Skeletal muscle satellite cell (primary cell): ENCODE measurements around the gene NUP205.
"Not testable (repeated sequence)": the region's sequence is repeated elsewhere in the genome, so short reads cannot be mapped to it uniquely, and the experiment has no call there.

Experiments used
- H3K27me3 ChIP-seq: 2 replicates; pipeline ENCODE4 v1.7.0; 2013; ENCODE audit warnings: low read length; ENCODE audit not compliant: control insufficient read depth, insufficient read depth
- H3K36me3 ChIP-seq: 2 replicates; pipeline ENCODE4 v1.7.0; 2013; ENCODE audit warnings: mild to moderate bottlenecking, control low read depth, low read length; ENCODE audit not compliant: insufficient read depth
- H3K4me1 ChIP-seq: 2 replicates; pipeline ENCODE4 v1.7.0; 2013; ENCODE audit warnings: low read length; ENCODE audit not compliant: control insufficient read depth, insufficient read depth
- H3K4me2 ChIP-seq: 2 replicates; pipeline ENCODE4 v1.7.0; 2013; ENCODE audit warnings: mild to moderate bottlenecking, low read length
- H3K4me3 ChIP-seq: 2 replicates; pipeline ENCODE4 v1.7.0; 2013; ENCODE audit warnings: low read length
- H3K9ac ChIP-seq: 2 replicates; pipeline ENCODE4 v1.7.0; 2013; ENCODE audit warnings: mild to moderate bottlenecking, low read depth, low read length, moderate library complexity
- H3K9me3 ChIP-seq: replicated peaks from 2 replicates; pipeline ENCODE4 v1.7.0; 2013; ENCODE audit warnings: mild to moderate bottlenecking, control low read depth, low read length

NUP205 gene

DNA sequence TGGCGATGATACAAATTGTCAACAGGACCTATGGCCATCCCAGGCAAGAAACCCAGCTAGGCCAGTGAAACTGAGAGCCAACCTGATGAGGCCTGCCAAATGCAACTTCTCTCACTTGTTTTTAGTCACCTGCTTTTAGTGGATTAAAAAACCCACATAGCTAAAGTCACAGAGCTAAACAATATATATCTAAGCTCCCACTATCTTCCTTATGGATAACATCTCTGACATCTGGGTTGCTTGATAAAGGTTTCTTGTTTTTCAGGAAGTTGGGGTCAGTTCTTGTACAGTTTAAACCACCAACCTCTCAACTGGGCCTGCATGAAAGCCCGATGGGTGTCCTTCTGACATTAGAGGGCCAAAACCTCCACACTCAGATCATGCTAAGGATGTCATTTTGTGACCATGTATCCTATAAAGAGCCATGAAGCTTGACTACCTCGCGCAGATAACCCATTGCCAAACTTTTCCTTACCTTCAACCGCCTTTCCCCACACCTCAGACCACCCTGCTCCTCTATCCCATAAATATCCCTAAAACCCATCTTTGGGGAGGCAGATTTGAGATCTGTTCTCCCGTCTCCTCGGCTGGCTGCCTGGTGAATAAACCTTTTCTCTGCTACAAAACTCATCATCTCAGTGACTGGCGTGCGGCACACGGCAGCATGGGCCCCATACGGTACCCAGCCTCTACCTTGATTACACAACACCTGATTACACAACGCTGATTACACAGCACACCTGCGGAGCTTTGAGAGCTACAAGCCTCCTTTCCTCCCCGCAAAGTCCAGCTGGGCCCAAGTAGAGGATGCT, 103.8 kb downstream of the NUP205 start:
- Histone ChIP-seq H3K36me3 (no peaks in the 10 kb centered on the region), H3K4me1 (peaks cover 29% of the 10 kb centered on the region), H3K4me2 (peak overlapping the region; percentile 93), H3K9me3 (no peaks in the 10 kb centered on the region), H3K27me3 (no peaks in the 10 kb centered on the region), H3K4me3 (peak overlapping the region; percentile 98), H3K9ac (peak overlapping the region; percentile 100)

DNA sequence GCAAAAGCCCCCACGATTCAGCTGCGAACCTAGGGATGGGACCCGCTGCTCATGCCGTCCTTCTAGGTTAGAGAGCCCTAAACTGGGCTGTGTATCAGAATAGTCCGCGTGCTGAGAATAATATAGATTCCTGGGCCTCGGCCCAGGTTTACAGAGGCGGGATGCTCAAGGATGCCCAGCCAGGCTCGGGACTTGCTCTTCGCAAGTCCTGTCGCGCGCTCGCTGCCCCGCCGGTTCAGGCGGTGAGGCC, 104.3 kb downstream of the NUP205 start:
- no peaks in the 10 kb centered on the region for H3K36me3 ChIP-seq
- peak overlapping the region; percentile 98 for H3K4me3 ChIP-seq
- no peaks in the 10 kb centered on the region for H3K9me3 ChIP-seq
- H3K9ac ChIP-seq = peak overlapping the region; percentile 100
- no peaks in the 10 kb centered on the region for H3K27me3 ChIP-seq
- peak overlapping the region; percentile 93 for H3K4me2 ChIP-seq
- H3K4me1 ChIP-seq = peaks cover 29% of the 10 kb centered on the region

DNA sequence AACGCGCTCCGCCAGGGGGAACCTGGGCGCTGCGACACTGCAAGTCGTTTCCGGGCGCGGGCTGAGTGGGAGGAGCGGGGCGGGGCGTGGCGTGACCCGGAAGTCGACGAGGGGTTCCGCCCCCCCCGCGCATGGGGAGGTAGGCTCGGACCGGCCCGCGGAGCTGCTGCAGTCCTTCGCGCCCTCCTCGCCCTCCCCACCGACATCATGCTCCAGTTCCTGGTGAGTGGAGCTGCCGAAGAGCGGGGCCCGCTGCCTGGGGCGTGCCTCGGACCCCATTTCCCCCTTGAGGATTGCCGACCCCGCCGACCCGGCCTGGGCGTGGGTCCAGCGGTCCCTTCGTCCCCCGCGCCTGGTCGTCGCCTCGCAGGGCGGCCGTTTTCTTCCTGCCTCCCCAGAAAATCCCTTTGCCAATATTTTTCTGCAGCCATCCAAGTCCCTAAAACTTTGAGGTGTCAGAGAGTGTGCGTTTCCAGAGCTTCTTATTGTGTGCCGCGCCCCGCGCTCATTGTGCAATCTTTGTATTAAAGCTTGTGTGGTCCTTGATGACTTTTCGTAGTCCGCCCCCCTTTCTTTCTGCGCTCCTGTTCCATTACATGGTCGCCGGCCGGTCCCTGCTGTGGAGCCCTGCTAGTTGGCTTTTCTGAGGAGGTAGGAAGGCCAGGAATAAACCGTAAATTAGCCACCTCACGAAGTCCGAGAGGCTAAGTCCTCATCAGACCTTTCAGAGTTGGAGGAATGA, 104.8 kb downstream of the NUP205 start, which contains the start of gene STMP1:
TSS of gene STMP1 (plus strand) at position 142 of the 742 bp plus-strand sequence.
- Histone ChIP-seq H3K9ac (peak within 1 kb of the TSS; percentile 100), H3K4me3 (peak within 1 kb of the TSS; percentile 98), H3K4me2 (peak within 1 kb of the TSS; percentile 93), H3K36me3 (no peaks in the 10 kb centered on the region), H3K4me1 (peaks cover 29% of the 10 kb centered on the region), H3K27me3 (no peaks in the 10 kb centered on the region), H3K9me3 (no peaks in the 10 kb centered on the region)

DNA sequence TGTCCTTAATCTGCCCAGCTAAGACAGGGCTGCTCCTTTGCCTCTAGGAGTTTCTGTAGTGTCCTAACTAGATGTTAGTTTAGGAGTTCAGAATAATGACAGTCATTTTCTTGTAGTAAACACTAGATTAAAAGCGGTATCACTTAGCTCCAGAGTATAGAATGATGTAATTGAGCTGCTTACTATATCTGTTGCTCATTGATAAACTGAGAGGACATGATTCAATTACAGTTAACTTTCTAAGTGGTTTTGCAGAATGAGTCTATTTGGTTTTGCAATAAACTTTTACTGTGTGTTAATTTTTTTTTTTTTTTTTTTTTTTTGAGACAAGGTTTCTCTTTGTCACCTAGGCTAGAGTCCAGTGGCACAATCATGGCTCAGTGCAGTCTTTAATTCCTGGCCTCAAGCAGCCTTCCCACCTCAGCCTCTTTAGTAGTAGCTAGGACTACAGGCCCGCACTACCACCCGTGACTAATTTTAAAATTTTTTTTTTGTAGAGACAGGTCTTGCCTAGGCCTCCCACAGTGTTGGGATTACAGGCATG, 106.4 kb downstream of the NUP205 start:
- H3K4me1 ChIP-seq = peaks cover 30% of the 10 kb centered on the region
- peak overlapping the region; percentile 93 for H3K4me2 ChIP-seq
- H3K9me3 ChIP-seq = no peaks in the 10 kb centered on the region
- H3K27me3 ChIP-seq = no peaks in the 10 kb centered on the region
- H3K9ac ChIP-seq = peak overlapping the region; percentile 100
- peak overlapping the region; percentile 98 for H3K4me3 ChIP-seq
- no peaks in the 10 kb centered on the region for H3K36me3 ChIP-seq

DNA sequence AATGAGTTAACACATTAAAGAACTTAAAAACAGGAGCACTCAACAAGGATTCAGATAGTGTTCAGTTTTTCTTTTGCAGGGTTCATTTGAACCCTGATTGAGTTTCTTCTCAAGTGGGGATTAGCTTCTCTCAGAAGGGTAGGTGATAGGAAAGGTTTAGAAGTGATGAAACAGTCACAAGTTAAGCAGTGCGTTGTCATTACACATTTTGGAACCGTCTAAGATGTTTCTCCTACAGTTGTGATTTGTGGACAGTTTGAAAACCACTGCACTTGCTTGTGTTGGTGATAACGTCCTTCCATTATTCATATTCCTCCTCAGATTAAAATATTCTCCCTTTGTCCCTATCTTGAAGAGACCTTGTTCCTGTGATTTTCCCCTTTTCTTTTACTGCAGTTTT, 107.3 kb downstream of the NUP205 start:
- Histone ChIP-seq H3K4me3 (no peak overlapping the region), H3K4me2 (peak overlapping the region; percentile 93), H3K9ac (peak overlapping the region; percentile 100), H3K36me3 (no peaks in the 10 kb centered on the region), H3K27me3 (no peaks in the 10 kb centered on the region), H3K9me3 (no peaks in the 10 kb centered on the region), H3K4me1 (peaks cover 39% of the 10 kb centered on the region)

DNA sequence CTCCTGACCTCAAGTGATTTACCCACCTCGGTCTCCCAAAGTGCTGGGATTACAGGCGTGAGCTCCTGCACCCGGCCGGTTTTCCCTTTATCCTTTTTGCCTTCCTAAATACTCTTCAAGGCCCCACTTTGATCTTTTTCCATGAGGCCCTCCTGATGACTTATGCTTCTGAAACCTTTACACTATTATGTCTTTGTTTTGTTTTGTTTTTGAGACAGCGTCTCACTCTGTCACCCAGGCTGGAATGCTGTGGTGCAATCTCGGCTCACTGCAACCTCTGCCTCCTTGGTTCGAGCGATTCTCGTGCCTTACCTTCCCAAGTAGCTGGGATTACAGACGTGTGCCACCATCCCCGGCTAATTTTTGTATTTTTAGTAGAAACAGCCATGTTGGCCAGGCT, 108.4 kb downstream of the NUP205 start:
- Histone ChIP-seq H3K9me3 (no peaks in the 10 kb centered on the region), H3K4me3 (no peak overlapping the region), H3K4me1 (peaks cover 50% of the 10 kb centered on the region), H3K27me3 (no peaks in the 10 kb centered on the region), H3K4me2 (no peak overlapping the region), H3K9ac (no peak overlapping the region), H3K36me3 (no peaks in the 10 kb centered on the region)

DNA sequence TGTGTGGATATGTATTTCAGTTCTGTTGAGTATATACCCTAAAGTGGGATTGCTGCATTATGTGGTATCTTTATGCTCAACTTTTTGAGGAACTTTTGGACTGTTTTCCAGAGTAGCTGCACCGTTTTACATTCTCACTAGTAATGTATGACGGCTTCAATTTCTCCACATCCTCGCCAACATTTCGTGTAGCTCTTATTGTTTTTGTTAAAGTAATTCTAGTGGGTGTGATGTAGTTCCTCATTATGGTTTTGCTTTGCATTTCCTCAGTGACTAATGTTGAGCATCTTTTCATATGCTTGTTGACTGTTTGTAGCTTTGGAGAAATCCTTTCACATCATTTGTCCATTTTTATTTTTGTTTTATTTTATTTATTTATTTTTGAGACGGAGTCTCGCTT, 109.1 kb downstream of the NUP205 start:
- H3K27me3 ChIP-seq = no peaks in the 10 kb centered on the region
- H3K4me1 ChIP-seq = peaks cover 49% of the 10 kb centered on the region
- H3K9ac ChIP-seq = no peak overlapping the region

DNA sequence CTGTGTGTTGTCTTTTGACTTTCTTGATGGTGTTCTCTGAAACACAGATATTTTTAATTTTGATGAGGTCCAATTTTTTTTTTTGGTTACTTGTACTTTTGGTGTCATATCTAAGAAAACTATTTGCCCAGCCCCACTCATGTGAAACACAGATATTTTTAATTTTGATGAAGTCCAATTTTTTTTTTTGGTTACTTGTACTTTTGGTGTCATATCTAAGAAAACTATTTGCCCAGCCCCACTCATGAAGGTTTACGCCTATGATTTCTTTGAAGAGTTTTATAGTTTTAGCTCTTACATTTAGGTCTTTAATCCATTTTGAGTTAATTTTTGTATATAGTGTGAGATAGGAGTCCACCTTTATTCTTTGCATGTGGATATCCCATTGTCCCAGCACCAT, 109.9 kb downstream of the NUP205 start:
- H3K36me3 ChIP-seq, H3K27me3 ChIP-seq, H3K4me2 ChIP-seq, H3K9me3 ChIP-seq, H3K9ac ChIP-seq, H3K4me3 ChIP-seq: not testable (repeated sequence)
- peaks cover 49% of the 10 kb centered on the region for H3K4me1 ChIP-seq

More for the DNA sequence above, 109.1 kb downstream of the NUP205 start:
- Histone ChIP-seq H3K36me3 (no peaks in the 10 kb centered on the region), H3K9me3 (no peaks in the 10 kb centered on the region), H3K4me3 (no peak overlapping the region), H3K4me2 (no peak overlapping the region)

DNA sequence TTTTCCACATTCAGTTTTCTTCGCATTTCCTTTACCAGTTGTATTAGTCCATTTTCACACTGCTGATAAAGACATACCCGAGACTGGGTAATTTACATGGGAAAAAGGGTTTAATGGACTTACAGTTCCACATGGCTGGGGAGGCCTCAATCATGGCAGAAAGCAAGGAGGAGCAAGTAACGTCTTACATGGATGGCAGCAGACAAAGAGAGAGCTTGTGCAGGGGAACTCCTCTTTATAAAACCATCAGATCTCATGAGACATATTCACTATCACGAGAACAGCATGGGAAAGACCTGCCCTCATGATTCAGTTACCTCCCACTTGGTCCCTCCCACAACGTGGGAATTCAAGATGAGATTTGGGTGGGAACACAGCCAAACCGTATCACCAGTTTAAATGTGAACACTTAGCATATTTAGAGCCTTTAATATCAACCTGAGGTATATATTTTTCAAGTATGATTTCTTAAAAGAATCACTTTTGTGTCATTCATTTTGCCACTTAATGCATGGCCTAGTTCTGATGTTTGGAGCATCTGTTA, 111.2 kb downstream of the NUP205 start:
- not testable (repeated sequence) for H3K9ac ChIP-seq, H3K27me3 ChIP-seq
- H3K4me1 ChIP-seq = peaks cover 52% of the 10 kb centered on the region

DNA sequence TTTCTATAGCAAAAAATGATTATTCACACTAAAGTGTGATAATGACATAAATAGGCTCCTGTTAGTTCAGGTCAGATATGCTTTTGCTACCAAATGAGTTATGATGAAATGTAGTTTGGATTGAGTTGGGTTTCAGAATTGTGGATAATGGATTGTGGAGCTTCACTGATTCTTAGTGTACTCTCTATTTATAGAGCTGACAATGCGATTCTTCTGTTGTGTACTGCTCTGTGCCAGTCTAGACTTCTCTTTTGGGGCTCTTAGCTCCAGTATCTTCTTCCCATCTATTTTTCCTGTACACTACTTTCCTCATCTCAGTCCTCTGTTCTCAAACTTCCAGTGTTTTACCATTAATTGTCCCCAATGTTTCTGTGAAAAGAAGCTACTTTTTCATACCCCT, 112.1 kb downstream of the NUP205 start:
- H3K4me1 ChIP-seq = peaks cover 43% of the 10 kb centered on the region

More for the DNA sequence above, 111.2 kb downstream of the NUP205 start:
- not testable (repeated sequence) for H3K36me3 ChIP-seq, H3K4me2 ChIP-seq, H3K4me3 ChIP-seq, H3K9me3 ChIP-seq

DNA sequence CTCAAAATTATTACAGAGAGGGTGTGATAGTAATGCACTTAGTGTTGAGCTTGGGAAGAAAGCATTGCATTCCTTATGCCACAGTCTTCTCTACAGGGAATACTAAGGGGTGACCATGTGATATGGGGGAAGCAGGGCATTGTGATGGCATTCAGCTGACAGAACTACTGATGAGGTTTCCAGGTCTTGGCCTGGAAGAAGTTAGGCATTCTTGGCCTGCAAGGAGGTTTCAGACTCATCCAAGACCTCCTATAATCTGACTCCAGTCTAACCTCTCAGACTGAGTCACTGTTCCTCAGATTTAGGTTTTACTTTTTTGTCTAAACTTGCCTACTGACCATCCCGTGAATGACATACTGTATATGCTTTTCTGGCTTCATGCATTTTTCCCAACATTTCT, 112.5 kb downstream of the NUP205 start:
- Histone ChIP-seq H3K9ac (peak overlapping the region; percentile 43), H3K27me3 (no peaks in the 10 kb centered on the region), H3K4me2 (peak overlapping the region; percentile 50), H3K9me3 (no peaks in the 10 kb centered on the region), H3K36me3 (no peaks in the 10 kb centered on the region), H3K4me1 (peaks cover 39% of the 10 kb centered on the region), H3K4me3 (no peak overlapping the region)

More for the DNA sequence above, 112.1 kb downstream of the NUP205 start:
- Histone ChIP-seq H3K9me3 (no peaks in the 10 kb centered on the region), H3K4me3 (no peak overlapping the region), H3K27me3 (no peaks in the 10 kb centered on the region), H3K4me2 (peak overlapping the region; percentile 50), H3K9ac (peak overlapping the region; percentile 32), H3K36me3 (no peaks in the 10 kb centered on the region)
